NCI-H128 (cell line): ENCODE results near the gene ARHGEF17.

ENCODE experiments used
- DNase-seq: peaks from one replicate; lab custom pipeline; 2025; ENCODE audit not compliant: unreplicated experiment; lab: John Stamatoyannopoulos, UW

ARHGEF17 gene

DNA sequence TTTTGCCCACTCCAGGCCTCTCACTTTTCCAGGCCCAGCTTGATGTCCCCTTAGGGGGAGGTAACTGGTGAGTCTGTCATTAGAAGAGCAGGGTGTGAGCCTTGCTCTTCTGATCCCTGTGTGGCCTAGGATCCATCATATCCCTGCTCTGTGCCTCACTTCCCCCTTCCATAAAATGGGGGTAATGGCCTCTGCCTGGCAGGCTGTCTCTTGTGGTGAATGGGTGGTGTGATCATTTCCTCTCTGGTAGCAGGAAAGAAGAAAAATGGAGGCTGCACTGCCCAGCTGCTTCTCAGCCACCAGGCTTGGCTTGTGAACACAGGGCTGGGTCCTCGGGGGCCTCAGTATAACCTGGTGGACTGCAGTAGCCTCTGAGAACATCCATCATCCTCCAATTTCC lies 5.6 kb downstream of the ARHGEF17 start:
- DNase-seq: no peak

DNA sequence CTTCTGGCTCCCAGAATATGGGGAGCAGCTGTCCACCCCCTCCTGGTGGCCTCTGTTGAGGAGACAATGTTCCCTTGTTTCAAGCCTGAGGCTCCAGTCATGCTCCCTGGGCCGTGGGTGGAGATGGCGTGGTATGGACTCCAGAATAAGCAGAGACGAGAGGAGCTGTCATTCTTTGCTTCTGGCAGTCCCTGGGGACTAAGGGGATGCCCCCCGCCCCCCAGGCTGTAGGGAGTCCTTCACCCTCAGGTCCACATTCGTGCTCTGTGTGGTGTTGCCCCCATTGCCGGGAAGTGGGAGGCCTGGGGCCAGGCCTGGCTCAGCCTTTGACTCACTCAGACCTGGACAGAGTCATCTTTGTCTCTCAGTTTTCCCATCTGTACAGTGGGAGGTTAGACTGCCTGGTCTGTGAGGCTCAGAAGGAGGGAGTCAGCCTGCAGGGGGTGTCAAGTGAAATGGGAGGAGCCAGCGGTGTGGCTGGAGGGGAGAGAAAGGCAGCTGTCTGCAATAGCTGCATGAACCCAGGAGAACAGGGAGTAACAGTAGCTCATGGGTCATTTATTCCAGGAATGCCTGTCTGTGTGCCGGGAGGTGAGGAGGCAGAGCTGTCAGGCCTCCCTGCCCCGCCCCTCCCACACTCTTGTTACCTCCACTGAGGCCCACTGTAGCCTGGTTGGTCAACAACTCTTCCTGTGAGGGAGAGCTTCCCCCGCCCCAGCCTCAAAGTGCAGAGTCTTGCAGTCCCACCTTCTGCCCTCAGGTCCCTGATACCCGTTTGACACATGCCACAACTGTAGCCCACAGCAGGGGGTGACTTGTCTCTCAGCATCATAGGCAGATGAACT lies 6.3 kb downstream of the ARHGEF17 start:
- no peak for DNase-seq

DNA sequence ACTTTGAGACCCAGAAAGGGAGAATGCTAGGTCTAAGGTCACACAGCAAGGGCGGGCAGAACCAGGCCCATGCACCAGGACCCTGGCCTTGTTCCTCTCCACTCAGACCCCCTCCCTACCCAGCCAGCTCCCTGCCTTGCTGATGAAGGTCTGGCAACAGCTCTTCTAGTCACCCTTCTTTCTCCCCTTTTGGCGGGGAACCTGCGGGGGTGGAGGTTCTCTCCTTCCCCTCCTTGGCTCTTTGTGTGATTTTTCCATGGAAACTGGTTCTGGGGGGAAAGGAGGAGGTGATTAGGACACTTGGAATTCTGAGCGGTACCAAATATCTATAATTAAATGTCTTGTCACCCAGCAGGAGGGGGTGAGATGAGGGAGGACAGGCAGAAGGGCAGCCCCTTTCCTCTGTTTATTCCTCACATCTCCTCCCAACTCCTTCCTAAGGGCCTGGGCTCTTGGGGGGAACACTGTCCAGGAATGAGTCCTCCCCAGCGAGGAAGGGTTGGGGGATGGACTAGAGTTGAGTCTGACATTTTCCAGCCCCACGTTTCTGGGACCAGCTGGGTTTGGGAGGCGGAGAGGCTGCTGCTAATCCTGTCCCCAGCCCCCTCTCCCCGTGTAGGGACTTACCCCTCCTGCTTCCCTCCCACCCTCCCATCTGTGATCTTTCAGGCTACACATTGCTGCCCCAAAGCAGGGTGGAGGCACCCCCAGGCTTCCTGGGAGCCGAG lies 7.4 kb downstream of the ARHGEF17 start:
- no peak for DNase-seq

DNA sequence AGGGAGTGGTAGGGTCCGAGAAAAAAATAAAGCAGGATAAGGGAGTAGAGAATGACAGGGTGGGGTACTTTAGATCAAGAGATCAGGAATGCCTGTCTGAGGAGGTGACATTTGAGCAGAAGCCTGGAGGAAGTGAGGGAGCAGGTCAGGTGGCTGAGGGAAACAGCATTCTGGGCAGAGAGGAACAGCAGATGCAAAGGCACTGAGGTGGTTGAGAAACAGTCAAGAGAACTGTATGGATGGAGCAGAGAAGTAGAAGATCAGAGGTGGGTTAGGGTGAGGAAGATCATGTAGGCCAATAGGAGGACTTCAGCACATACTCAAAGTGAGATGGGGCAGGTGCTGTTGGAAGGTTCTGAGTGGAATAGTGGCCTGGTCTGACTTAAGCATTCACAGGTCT lies 8.3 kb downstream of the ARHGEF17 start:
- no peak for DNase-seq

DNA sequence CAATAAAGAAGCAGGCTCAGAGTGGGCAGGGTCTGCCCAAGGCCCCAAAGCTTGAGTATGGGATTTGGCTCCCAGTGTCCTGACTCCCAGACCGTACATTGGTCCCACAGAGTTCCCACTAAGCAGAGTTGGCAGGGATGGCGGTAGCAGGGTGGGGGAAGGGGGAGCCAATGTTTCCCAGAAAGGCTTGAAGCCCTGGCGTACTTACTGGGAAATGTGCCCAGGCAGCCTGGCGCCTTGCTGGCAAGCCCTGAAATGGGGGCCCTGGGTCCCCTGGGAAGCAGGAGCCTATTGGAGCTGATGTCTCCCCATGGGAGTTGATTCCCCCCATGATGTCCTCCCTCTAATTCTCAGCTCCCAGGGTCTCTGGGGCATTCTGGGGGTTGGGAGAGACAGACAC lies 9.3 kb downstream of the ARHGEF17 start:
- no peak for DNase-seq

DNA sequence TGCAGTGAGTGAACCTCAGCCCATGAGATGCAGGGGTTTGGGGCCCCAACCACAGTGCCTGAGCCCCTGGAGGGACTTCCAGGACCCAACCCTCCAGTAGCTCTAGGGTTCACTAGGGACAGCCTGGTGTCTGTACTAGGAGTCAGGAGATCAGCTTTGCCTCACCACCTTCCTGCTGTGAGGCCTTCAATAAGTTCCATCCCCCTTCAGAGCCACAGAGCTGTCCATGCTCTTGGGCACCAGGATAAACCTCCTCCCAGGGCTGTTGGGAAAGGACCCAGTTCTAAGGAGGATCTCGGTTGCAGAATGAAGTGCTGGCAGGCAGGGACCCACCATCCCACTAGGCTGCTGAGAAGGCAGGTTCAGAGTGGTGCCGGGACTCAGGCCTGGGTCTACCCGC lies 9.7 kb downstream of the ARHGEF17 start:
- no peak for DNase-seq

DNA sequence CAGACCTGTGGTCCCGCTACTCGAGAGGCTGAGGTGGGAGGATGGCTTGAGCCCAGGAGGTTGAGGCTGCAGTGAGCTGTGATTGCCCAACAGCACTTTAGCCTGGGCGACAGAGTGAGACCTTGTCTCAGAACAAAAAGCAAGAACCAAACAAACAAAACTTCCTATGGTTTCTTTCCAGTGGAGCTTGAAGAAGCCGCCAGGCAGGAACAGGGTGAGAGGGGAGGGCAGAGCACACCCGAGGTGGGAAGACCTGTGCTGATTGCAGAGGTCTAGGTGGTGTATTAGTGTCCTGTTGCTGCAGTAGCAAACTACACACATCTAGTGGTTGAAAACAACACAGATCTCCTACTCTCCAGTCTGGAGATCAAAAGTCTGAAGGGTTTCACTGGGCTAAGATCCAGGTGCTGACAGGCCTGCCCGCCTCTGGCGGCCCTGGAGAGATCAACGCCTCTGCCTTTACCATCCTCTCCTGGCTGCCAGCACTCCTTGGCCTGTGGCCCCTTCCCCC lies 10.5 kb downstream of the ARHGEF17 start:
- DNase-seq: no peak

DNA sequence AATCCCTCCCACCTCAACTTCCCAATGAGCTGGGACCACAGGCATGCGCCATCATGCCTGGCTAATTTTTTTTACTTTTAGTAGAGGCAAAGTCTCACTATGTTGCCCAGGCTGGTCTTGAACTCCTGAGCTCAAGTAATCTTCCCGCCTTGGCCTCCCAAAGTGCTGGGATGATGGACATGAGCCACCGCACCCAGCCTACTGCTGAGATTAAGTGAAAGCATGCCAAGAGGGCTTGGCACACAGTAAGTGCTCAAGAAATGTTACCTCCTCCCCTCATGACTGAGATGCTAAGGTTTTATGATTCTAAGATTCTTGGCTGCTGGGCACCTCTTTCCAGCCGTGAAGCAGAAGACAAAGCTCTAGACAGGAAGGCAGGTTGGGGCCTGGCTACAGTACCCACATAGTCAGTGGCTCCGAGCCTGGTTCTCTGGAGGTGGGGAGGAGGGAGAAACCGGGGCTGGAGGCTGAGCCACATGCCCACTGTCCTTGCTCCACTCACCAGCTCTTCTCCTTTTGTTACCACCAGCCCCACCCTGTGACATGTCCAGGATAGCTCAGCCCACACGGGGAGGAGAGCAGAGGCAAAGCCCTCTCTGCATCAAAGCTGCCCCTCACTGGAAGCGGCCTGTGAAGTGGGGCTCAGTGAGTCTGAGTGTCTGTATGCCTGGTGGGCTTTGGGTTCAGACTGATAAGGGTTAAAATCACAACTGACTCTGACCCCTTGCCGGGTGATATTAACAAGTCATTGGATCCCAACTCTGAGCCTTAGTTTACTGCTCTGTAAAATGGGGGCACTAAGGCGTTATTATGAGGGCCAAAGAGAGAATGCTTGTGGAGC lies 12.9 kb downstream of the ARHGEF17 start:
- DNase-seq: no peak

DNA sequence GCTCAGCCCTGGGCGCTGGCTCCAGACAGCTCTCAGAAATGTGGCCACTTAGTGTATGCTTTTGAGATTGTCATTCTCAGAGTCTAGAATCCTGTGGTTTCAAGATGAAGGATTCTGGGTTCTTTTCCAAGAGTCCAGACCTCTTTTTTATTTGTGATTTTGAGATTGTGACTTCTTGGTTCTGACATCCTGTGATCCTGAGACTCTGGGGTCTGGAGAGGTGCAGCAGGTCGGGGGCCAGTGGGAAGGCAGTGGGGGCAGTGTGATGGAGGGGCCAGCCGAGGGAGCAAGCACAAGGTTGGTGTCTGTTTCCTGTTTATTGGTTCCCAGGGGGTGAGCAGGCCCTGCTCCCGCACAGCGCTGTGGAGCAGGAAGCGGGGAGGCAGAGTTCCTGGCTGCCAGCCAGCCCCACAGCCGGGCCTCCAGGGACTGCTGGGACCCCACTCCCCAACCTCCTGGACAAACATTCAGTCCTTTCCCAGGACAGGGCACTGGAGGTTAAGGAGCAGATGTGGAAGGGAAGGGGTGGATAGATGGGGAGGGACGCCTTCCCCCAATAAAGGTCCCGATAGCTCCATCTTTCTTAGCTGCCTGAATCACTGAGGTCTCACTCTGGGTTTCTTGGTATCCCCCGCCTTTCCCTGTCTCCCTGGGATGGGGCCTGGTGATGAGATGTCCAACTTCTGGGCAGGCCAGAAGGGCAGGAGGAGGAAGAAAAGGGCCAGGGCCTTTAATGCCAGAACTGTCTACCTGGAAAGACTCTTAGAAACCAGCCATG lies 13.7 kb downstream of the ARHGEF17 start:
- peak; percentile 18 for DNase-seq

DNA sequence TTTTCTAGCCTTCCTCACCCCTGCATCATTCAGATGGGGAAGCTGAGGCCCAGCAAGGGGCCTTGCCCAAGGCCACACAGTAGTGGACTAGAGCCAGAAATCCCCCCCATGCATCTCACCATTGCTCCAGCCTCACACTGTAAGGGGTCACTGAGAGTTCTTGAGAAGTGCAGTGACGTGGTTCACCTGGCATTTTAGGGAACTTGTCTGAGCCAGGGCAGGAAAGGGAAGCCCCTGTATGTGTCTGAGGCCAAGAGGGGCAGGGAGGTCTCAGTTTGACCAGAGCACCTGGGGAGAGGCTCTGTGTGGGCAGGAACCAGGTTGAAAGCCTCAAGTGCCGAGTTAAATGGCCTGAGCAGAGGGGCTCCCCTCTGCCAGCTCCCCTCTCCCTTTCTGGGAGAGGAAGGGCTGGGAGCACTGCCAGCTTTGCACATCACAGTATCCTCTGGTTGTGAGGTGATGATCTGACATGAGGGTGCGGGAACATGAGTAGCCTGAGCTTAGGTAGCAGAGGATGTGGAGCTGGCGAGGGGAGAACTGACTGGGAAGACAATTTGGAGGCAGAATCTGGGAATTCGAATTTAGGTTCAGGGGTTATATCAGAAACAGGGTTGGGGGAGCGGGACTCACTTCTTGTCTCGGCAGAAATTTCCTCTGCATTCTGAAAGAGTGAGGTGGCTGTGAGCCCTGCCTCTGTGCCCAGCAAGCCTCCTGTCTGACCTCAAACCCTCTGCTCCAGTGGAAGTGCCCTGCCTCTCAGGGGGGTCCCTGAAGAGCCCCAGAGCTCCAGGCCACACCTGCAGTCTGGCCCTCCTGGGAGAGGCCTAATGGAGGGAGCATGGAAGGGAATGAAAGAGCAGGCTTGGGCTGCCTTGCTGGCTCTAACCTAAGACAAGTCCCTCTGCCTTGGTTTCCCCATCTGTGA lies 14.6 kb downstream of the ARHGEF17 start:
- no peak for DNase-seq

DNA sequence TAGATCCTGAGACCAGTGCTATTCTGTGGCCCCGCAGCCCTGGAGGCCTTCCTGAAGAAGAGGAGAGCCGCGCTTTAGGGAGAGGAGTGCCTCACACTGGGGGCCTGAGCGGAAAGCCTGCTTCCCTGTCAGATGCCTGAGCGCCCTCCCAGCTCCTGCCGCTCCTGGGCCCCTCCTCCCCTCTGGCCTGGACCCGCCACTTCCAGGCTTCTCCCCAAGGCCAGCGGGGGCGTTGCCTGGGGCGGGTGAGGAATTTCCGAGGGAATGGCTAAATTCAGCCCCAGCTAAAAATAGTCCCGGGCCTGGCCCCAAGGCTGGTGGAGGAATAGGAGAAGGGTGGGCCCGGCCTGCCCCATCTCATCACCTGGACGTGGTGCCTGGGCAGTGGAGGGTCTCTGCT lies 15.4 kb downstream of the ARHGEF17 start:
- DNase-seq: no peak

DNA sequence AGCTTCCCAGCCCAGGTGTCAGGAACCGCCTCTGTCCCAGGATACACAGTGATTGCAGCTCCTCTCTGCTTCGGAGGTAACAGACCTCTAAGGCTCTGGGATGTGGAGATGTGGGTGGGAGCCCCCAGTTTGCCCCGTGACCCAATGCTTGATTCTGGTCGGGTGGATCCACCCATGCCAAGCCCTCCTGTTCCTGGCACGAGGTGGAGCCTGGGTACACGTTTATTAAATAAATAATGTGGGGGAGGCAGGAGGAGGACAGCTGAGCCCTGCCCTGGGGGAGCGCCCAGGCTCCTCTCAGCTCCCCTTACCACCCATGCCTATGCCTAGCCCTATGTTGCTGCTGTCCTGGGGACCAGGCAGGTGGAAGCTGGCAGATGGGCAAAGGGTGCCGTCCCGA lies 16.0 kb downstream of the ARHGEF17 start:
- no peak for DNase-seq

DNA sequence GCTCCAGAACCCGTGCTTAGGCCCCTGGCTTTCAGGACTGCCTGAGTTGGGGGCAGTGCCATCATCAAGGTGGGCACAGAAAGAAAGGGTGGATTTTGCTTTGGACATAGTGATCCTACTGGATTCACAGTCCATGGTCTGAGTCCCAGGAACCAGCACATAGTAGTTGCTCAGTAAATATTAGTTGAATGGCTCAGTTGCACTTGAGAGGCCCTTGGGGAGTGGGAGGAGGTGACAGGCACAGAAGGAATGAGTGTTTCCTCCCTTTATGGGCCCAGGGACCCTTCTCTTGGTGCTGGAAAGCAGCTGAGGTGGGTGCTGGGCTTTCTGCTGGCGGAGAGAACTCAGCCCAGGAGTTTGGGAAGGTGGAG lies 16.6 kb downstream of the ARHGEF17 start:
- DNase-seq: no peak

DNA sequence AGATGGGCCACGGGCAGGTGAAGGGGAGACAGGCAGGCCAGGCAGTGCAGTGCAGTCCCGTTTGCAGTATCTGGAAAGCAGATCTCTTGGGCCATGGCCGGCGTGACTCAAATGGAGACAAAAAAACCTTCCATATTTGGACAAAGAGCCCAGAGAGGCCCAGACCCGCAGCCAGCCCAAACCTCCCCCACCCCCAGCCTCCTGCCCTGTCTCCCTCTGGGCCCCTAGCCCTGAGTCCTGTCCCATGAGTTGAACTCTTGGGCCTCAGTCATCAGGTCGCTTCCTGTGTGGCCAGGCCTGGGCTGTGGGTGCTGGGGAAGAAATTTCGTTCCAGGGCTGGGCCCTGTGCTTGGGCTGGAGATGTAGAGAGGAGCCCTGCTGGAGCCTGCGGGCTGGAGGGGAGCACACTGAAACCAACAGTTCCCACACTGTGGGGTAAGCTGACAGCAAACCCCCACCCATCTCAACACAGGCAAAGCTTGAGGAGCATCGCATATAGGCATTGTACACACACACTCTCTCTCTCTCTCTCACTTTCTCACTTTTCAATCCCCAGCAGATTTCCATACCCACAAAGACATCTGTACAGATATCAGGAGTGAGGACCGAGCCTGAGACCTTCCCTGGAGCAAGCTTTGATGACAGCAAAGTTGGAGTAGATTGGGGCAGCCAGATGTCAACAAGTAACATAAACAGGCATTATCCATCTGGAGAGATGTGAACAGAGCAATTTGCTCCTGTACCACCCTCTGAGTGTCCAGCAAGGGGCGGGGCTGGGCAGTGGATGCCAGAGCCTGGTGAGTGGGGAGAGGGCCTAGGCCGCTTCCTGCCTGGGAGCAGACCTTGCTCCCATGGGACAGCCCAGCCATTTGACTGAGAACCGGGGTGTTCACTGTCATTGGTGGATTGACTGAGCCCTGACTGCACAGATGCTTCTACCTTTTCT lies 17.2 kb downstream of the ARHGEF17 start:
- no peak for DNase-seq

DNA sequence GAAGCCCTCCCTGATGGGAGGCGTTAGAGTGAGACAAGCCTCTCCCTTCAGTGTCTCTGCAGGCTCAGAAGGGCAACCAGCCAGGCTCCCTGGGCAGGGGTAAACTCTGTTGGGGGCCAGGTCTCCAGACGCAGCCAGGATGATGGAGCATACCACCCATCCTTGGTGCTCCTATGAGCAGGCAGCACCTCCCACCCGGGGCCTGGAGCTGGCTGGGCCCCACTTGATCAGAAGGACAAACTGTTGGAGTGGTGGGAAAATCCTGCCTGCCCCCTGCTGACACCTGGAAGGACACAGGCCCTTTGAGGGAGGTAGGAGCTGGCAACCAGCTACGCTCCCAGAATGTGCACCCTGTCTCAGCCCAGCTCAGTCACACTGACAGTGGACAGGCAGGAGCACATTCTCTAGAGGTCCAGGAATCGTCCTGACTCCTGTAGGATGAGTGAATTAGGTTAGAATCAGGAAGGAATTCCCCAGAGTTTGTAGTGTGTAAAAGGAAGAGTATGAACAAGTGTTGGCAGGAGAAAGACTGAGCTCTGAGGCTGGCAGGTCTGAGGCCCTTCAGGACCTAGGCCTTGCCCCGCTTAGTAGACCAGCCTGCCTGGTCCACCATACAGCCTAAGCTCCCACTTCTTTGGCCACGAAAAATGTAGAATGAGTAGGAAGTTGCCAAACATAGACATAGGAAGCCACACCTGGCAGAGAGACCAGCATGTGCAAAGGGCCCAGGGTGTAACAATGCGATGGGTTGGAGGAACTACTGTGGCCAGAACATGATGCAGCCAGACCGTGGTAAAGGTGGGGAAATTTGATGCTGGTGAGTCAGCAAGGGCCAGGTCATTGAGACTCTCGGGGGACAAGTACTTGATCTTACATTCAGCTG lies 19.1 kb downstream of the ARHGEF17 start:
- DNase-seq: no peak

DNA sequence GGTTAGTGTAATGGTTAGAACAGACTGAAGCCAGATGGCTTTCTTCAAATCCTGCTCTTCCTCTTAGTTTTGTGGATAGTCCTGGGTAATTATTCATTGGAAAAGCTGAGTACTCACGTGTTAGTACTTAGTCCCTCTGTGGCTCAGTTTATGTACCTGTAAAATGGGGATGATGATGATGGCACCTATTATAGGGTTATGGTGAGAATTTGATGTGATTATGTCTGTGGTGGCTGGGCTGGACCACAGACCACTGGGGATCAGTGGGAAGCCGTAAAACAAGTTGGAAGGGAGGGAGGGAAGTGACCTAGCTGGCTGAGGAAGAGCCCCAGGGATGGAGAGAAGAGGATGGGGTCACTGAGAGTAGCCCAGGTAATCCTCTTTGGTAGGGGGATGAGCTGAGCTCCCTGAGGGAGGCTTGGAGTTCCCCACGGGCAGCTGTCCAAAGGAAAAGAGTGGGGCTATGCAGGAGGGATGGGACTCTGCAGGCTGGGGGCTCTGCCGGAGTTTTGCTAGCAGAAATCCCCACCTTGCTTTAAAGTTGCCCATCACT lies 19.8 kb downstream of the ARHGEF17 start:
- no peak for DNase-seq

DNA sequence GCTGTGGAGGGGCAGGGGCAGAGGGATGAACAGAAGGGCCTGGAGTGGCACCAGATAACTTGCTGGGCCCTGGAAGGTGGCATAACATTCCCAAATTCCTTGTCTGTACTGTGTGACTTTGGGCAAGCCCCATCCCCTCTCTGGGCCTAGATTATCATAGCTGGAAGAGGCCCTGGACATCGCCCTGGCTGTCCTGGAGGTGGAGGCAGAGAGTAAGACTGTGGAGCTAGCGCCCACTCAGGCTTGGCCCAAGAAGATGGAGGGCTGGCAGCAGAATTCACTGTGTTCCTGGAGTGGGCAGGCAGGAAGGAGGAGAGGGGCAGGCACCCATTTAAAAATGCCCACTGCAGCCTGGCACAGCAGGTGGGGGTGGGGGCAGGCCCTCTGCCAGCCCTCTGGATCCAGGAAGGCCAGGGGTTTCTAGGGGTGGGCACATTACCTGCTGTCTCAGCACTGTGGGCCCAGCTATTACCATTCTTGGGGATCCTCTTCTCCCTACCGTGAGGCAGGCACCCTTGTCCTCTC lies 22.6 kb downstream of the ARHGEF17 start:
- DNase-seq: no peak
